Osteocyte (in vitro differentiated cells): ENCODE measurements around the gene DLL1. TPM values are rescaled to one million over a fixed set of nuclear protein-coding genes. Genes with fewer than 3 reads are reported as not detected.

ENCODE experiments used
- DNase-seq: peaks from one replicate; pipeline ENCODE4 v3.0.0; 2021; ENCODE audit warnings: mixed read lengths; ENCODE audit not compliant: unreplicated experiment; ENCODE audit errors: extremely low spot score
- H3K27ac Mint-ChIP-seq: one replicate; pipeline ENCODE4 v1.8.0; 2021; ENCODE audit warnings: mild to moderate bottlenecking, mixed read lengths; ENCODE audit not compliant: unreplicated experiment
- H3K27me3 Mint-ChIP-seq: one replicate; pipeline ENCODE4 v1.8.0; 2021; ENCODE audit warnings: mixed read lengths; ENCODE audit not compliant: unreplicated experiment
- H3K36me3 Mint-ChIP-seq: one replicate; pipeline ENCODE4 v1.8.0; 2021; ENCODE audit warnings: mixed read lengths; ENCODE audit not compliant: unreplicated experiment
- H3K4me1 Mint-ChIP-seq: one replicate; pipeline ENCODE4 v1.8.0; 2021; ENCODE audit warnings: mixed read lengths; ENCODE audit not compliant: unreplicated experiment
- H3K4me3 Mint-ChIP-seq: one replicate; pipeline ENCODE4 v1.8.0; 2021; ENCODE audit warnings: mild to moderate bottlenecking, moderate library complexity, mixed read lengths; ENCODE audit not compliant: unreplicated experiment
- H3K9me3 Mint-ChIP-seq: one replicate; pipeline ENCODE4 v1.8.0; 2021; ENCODE audit warnings: mixed read lengths; ENCODE audit not compliant: unreplicated experiment
- CTCF ChIP-seq: fragments of 200-600 bp; sonication (generic); IDR thresholded peaks from 2 replicates; pipeline ENCODE4 v1.5.0; 2021; ENCODE audit warnings: antibody characterized with exemption, mild to moderate bottlenecking, moderate library complexity
- total RNA-seq: library from RNA; stranded (reverse); gene quantifications from 2 replicates; pipeline ENCODE4 v1.2.1, GENCODE V29; 2021

The DLL1 gene
- total RNA-seq, 1 donor from 2014 or later, result 1.6 TPM

DNA sequence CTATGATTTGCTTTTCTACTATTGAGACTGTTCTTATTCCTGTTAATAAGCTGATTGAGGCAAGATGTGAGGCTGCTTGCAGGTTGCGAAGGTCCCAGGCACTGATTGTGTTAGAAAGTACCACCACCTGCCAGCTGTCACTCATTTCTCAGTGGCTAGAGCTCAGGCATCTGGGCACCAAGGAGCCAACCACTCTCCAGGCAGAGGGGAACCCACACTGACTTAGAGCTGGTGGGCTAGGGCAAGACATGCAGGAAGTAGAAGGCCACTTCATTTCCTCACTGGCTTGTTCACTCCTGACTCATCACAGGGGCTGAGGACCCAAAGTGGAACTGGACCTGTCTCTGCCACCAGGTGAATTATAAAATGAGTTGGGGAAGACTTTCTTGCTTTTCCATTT lies 7.8 kb upstream of the DLL1 start:
- TF ChIP-seq CTCF, result no peak
- peaks cover 5% of the 10 kb centered on the region for H3K4me1 Mint-ChIP-seq
- no peak for DNase-seq
- H3K27me3 Mint-ChIP-seq, result peaks cover 60% of the 10 kb centered on the region
- peaks cover 2% of the 10 kb centered on the region for H3K36me3 Mint-ChIP-seq
- H3K9me3 Mint-ChIP-seq, result peaks cover 7% of the 10 kb centered on the region
- H3K4me3 Mint-ChIP-seq, result no peak overlapping the region
- H3K27ac Mint-ChIP-seq, result no peak overlapping the region

GRCh38 chr6:170297576-170298330 lies 6.9 kb upstream of the DLL1 start:
- Mint-ChIP-seq H3K36me3 (peaks cover 2% of the 10 kb centered on the region), H3K4me3 (no peak overlapping the region), H3K27ac (no peak overlapping the region), H3K27me3 (peaks cover 67% of the 10 kb centered on the region), H3K4me1 (peaks cover 12% of the 10 kb centered on the region), H3K9me3 (peaks cover 7% of the 10 kb centered on the region)
- no peak for DNase-seq
- TF ChIP-seq CTCF, result no peak

DNA sequence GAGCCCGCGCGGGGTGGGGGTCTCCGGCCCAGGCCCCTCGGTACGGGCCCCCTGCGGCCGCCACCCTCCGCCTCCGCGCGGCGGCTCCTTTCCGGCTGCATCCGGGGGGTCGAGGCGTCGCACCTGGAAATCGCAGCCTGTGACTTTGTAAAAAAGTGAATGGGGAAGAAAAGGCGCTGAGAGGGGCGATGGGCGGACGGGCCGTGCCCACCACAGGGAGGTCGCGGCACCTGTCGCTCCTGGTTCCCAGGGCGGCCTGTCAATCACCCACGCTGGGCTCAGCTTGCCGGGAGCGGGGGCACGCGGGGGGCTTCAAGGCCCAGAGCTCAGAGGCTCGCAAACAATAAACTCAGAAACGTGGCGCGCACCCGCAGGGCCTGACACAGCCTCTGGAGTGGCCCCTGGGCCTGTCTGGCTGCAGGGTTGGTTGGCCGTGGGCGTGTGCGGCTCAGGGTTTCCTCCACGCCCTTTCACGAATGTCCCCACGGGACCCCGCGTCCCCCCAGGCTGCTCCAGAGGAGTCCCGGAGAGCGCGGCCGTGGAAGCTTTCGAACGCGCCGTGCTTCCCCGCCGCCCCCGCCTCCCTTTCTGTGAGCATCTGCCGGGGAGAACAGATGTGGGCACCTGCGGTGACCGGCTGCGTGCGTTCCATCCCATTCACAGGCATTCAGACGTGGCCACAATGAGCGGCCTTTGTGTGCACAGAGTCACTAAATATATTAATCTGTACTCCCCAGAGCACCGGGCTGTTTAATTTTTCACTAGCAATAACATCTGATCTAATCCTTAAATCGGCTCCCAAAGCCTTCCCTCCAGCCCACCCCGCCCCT lies 6.1 kb upstream of the DLL1 start:
- H3K27me3 Mint-ChIP-seq, result peaks cover 74% of the 10 kb centered on the region
- H3K27ac Mint-ChIP-seq, result no peak overlapping the region
- peaks cover 19% of the 10 kb centered on the region for H3K4me1 Mint-ChIP-seq
- H3K36me3 Mint-ChIP-seq, result peaks cover 2% of the 10 kb centered on the region
- no peak overlapping the region for H3K4me3 Mint-ChIP-seq
- TF ChIP-seq CTCF, result no peak
- DNase-seq, result no peak
- peaks cover 7% of the 10 kb centered on the region for H3K9me3 Mint-ChIP-seq

- H3K4me3 Mint-ChIP-seq, result no peak overlapping the region
- peaks cover 72% of the 10 kb centered on the region for H3K27me3 Mint-ChIP-seq
- peaks cover 2% of the 10 kb centered on the region for H3K36me3 Mint-ChIP-seq
- H3K4me1 Mint-ChIP-seq, result peaks cover 21% of the 10 kb centered on the region
- peaks cover 2% of the 10 kb centered on the region for H3K9me3 Mint-ChIP-seq
- DNase-seq, result no peak
- H3K27ac Mint-ChIP-seq, result no peak overlapping the region
- TF ChIP-seq CTCF, result no peak
Observed at GRCh38 chr6:170296423-170296745, 5.5 kb upstream of the DLL1 start.
